Memory B cell (primary cell): ENCODE results near the gene SCP2.

ENCODE experiments used
- ATAC-seq: fragments of 150-1000 bp; cut with Tn5 transposase; 2 replicates; pipeline ENCODE4 v1.10.0; 2021; ENCODE audit warnings: low read depth, mild to moderate bottlenecking, moderate library complexity
- DNase-seq, 2 donors: peaks; one replicate each; pipeline ENCODE4 v3.0.0; 2022; ENCODE audit warnings: low spot score in 2 of 2
- H3K27ac Mint-ChIP-seq: one replicate; pipeline ENCODE4 v1.8.0; 2022; ENCODE audit warnings: mild to moderate bottlenecking, moderate library complexity, mixed read lengths
- H3K27me3 Mint-ChIP-seq: one replicate; pipeline ENCODE4 v1.8.0; 2022; ENCODE audit warnings: mixed read lengths
- H3K36me3 Mint-ChIP-seq: one replicate; pipeline ENCODE4 v1.8.0; 2022; ENCODE audit warnings: mild to moderate bottlenecking, mixed read lengths
- H3K4me1 Mint-ChIP-seq: one replicate; pipeline ENCODE4 v1.8.0; 2022; ENCODE audit warnings: mixed read lengths
- H3K4me3 Mint-ChIP-seq: one replicate; pipeline ENCODE4 v1.8.0; 2022; ENCODE audit warnings: mild to moderate bottlenecking, moderate library complexity, mixed read lengths
- H3K9me3 Mint-ChIP-seq: one replicate; pipeline ENCODE4 v1.8.0; 2022; ENCODE audit warnings: mixed read lengths

Gene SCP2

GRCh38 chr1:53076165-53076564, 149.1 kb downstream of the SCP2 start:
- Mint-ChIP-seq H3K4me1 (no peaks in the 10 kb centered on the region), H3K36me3 (no peaks in the 10 kb centered on the region), H3K27ac (no peak overlapping the region), H3K4me3 (no peak overlapping the region), H3K27me3 (peaks cover 8% of the 10 kb centered on the region), H3K9me3 (no peaks in the 10 kb centered on the region)
- no peak for ATAC-seq
- no peak for DNase-seq

GRCh38 chr1:53076721-53077598, 149.9 kb downstream of the SCP2 start:
- Mint-ChIP-seq H3K9me3 (no peaks in the 10 kb centered on the region), H3K4me1 (no peaks in the 10 kb centered on the region), H3K4me3 (no peak overlapping the region), H3K27me3 (peaks cover 8% of the 10 kb centered on the region), H3K27ac (no peak overlapping the region), H3K36me3 (no peaks in the 10 kb centered on the region)
- no peak for DNase-seq
- no peak for ATAC-seq

- ATAC-seq, result no peak
- Mint-ChIP-seq H3K9me3 (no peaks in the 10 kb centered on the region), H3K4me3 (no peak overlapping the region), H3K27me3 (peaks cover 8% of the 10 kb centered on the region), H3K36me3 (no peaks in the 10 kb centered on the region), H3K4me1 (no peaks in the 10 kb centered on the region), H3K27ac (no peak overlapping the region)
- no peak for DNase-seq
Observed at GRCh38 chr1:53077599-53077965, 150.5 kb downstream of the SCP2 start.

- no peak for DNase-seq
- no peak for ATAC-seq
- Mint-ChIP-seq H3K36me3 (no peaks in the 10 kb centered on the region), H3K27ac (no peak overlapping the region), H3K9me3 (no peaks in the 10 kb centered on the region), H3K4me1 (no peaks in the 10 kb centered on the region), H3K4me3 (no peak overlapping the region), H3K27me3 (peaks cover 9% of the 10 kb centered on the region)
Observed at GRCh38 chr1:53078333-53079101, 151.4 kb downstream of the SCP2 start.

GRCh38 chr1:53079251-53079650, 152.2 kb downstream of the SCP2 start:
- Mint-ChIP-seq H3K9me3 (no peaks in the 10 kb centered on the region), H3K27me3 (peaks cover 9% of the 10 kb centered on the region), H3K36me3 (no peaks in the 10 kb centered on the region), H3K4me1 (no peaks in the 10 kb centered on the region), H3K27ac (no peak overlapping the region), H3K4me3 (no peak overlapping the region)
- DNase-seq, result no peak
- no peak for ATAC-seq

- Mint-ChIP-seq H3K27ac (no peak overlapping the region), H3K4me1 (no peaks in the 10 kb centered on the region), H3K4me3 (no peak overlapping the region), H3K9me3 (no peaks in the 10 kb centered on the region), H3K27me3 (peaks cover 8% of the 10 kb centered on the region), H3K36me3 (no peaks in the 10 kb centered on the region)
- DNase-seq (no peak), ATAC-seq (no peak)
Observed at GRCh38 chr1:53080041-53080440, 153.0 kb downstream of the SCP2 start.

GRCh38 chr1:53080769-53081168, 153.7 kb downstream of the SCP2 start:
- DNase-seq, result no peak
- H3K9me3 Mint-ChIP-seq, result no peaks in the 10 kb centered on the region
- no peak overlapping the region for H3K27ac Mint-ChIP-seq
- H3K36me3 Mint-ChIP-seq, result no peaks in the 10 kb centered on the region
- ATAC-seq, result no peak
- no peaks in the 10 kb centered on the region for H3K4me1 Mint-ChIP-seq
- H3K27me3 Mint-ChIP-seq, result peaks cover 2% of the 10 kb centered on the region
- no peak overlapping the region for H3K4me3 Mint-ChIP-seq

- no peaks in the 10 kb centered on the region for H3K36me3 Mint-ChIP-seq
- no peaks in the 10 kb centered on the region for H3K9me3 Mint-ChIP-seq
- no peak for ATAC-seq
- H3K4me3 Mint-ChIP-seq, result no peak overlapping the region
- no peak overlapping the region for H3K27ac Mint-ChIP-seq
- no peaks in the 10 kb centered on the region for H3K4me1 Mint-ChIP-seq
- DNase-seq, result no peak
- peaks cover 2% of the 10 kb centered on the region for H3K27me3 Mint-ChIP-seq
Observed at GRCh38 chr1:53081384-53082066, 154.4 kb downstream of the SCP2 start.

- Mint-ChIP-seq H3K4me1 (no peaks in the 10 kb centered on the region), H3K36me3 (no peaks in the 10 kb centered on the region), H3K27ac (no peak overlapping the region), H3K9me3 (no peaks in the 10 kb centered on the region), H3K4me3 (no peak overlapping the region), H3K27me3 (peaks cover 2% of the 10 kb centered on the region)
- ATAC-seq (no peak), DNase-seq (no peak)
Observed at GRCh38 chr1:53082826-53083455, 155.9 kb downstream of the SCP2 start.

GRCh38 chr1:53083636-53084588, 156.8 kb downstream of the SCP2 start:
- H3K27me3 Mint-ChIP-seq, result peaks cover 2% of the 10 kb centered on the region
- no peaks in the 10 kb centered on the region for H3K36me3 Mint-ChIP-seq
- DNase-seq (no peak), ATAC-seq (no peak)
- no peaks in the 10 kb centered on the region for H3K9me3 Mint-ChIP-seq
- H3K4me1 Mint-ChIP-seq, result no peaks in the 10 kb centered on the region
- no peak overlapping the region for H3K27ac Mint-ChIP-seq
- H3K4me3 Mint-ChIP-seq, result no peak overlapping the region

- H3K4me1 Mint-ChIP-seq, result no peaks in the 10 kb centered on the region
- H3K9me3 Mint-ChIP-seq, result no peaks in the 10 kb centered on the region
- no peak for DNase-seq
- no peaks in the 10 kb centered on the region for H3K36me3 Mint-ChIP-seq
- H3K27ac Mint-ChIP-seq, result no peak overlapping the region
- no peak for ATAC-seq
- H3K4me3 Mint-ChIP-seq, result no peak overlapping the region
- peaks cover 2% of the 10 kb centered on the region for H3K27me3 Mint-ChIP-seq
Observed at GRCh38 chr1:53084589-53084971, 157.5 kb downstream of the SCP2 start.

GRCh38 chr1:53085405-53085804, 158.3 kb downstream of the SCP2 start:
- Mint-ChIP-seq H3K27ac (no peak overlapping the region), H3K4me3 (no peak overlapping the region), H3K27me3 (peaks cover 2% of the 10 kb centered on the region), H3K9me3 (no peaks in the 10 kb centered on the region), H3K4me1 (no peaks in the 10 kb centered on the region), H3K36me3 (no peaks in the 10 kb centered on the region)
- DNase-seq (no peak), ATAC-seq (no peak)

- H3K27ac Mint-ChIP-seq, result no peak overlapping the region
- no peak for ATAC-seq
- H3K36me3 Mint-ChIP-seq, result no peaks in the 10 kb centered on the region
Observed at GRCh38 chr1:53086491-53087070, 159.5 kb downstream of the SCP2 start.

More at GRCh38 chr1:53086491-53087070, 159.5 kb downstream of the SCP2 start:
- Mint-ChIP-seq H3K9me3 (no peaks in the 10 kb centered on the region), H3K4me1 (no peaks in the 10 kb centered on the region), H3K4me3 (no peak overlapping the region), H3K27me3 (peaks cover 2% of the 10 kb centered on the region)
- no peak for DNase-seq
